Uterus (tissue), 2 donors: ENCODE data around the gene MTSS2.

Source experiments
- CTCF ChIP-seq, 4 experiments: fragments of 200-600 bp in 2 of 4; fragments of 450-650 bp in 2 of 4; sonication (generic) in 2 of 4; IDR thresholded peaks; one replicate each; pipeline ENCODE4 v1.5.1; 2016 to 2019; ENCODE audit warnings: antibody characterized with exemption in 4 of 4, mild to moderate bottlenecking in 2 of 4, moderate library complexity in 1 of 4
- POLR2A ChIP-seq, 2 donors: fragments of 450-650 bp; IDR thresholded peaks; one replicate each; pipeline ENCODE4 v1.6.1; 2016; ENCODE audit warnings: antibody characterized with exemption in 2 of 2, mild to moderate bottlenecking in 1 of 2, moderate library complexity in 1 of 2

GRCh38 chr16:70709942-70710341 lies 24.1 kb upstream of the MTSS2 start:
- no peak for TF ChIP-seq CTCF (IDR thresholded peaks at IDR 0.05)
- TF ChIP-seq POLR2A (IDR thresholded peaks at IDR 0.05) = no peak
